Muscle layer of colon (tissue), 2 donors: ENCODE results near the gene DNAJB5.

Source experiments
- H3K27ac ChIP-seq: one replicate; pipeline ENCODE4 v1.7.0; 2013; ENCODE audit warnings: low read depth, mild to moderate bottlenecking, low read length, moderate library complexity
- H3K27me3 ChIP-seq, 2 donors: one replicate each; pipeline ENCODE4 v1.7.0; 2013; ENCODE audit warnings: low read length in 2 of 2, mild to moderate bottlenecking in 2 of 2; ENCODE audit not compliant: insufficient read depth in 2 of 2, control insufficient read depth in 1 of 2
- H3K36me3 ChIP-seq: one replicate; pipeline ENCODE4 v1.7.0; 2013; ENCODE audit warnings: mild to moderate bottlenecking, low read length; ENCODE audit not compliant: insufficient read depth
- H3K4me1 ChIP-seq: one replicate; pipeline ENCODE4 v1.7.0; 2013; ENCODE audit warnings: mild to moderate bottlenecking, low read length; ENCODE audit not compliant: insufficient read depth
- H3K4me3 ChIP-seq, 2 donors: one replicate each; pipeline ENCODE4 v1.7.0; 2013; ENCODE audit warnings: low read length in 2 of 2, low read depth in 1 of 2, mild to moderate bottlenecking in 1 of 2, moderate library complexity in 1 of 2
- H3K9ac ChIP-seq: one replicate; pipeline ENCODE4 v1.7.0; 2013; ENCODE audit warnings: low read length
- H3K9me3 ChIP-seq: one replicate; pipeline ENCODE4 v1.7.0; 2013; ENCODE audit warnings: mild to moderate bottlenecking, low read length
- donor health status: abdominal sarcoma.
- donor health status: Adenocarcinoma of cecum.

DNAJB5 gene

DNA sequence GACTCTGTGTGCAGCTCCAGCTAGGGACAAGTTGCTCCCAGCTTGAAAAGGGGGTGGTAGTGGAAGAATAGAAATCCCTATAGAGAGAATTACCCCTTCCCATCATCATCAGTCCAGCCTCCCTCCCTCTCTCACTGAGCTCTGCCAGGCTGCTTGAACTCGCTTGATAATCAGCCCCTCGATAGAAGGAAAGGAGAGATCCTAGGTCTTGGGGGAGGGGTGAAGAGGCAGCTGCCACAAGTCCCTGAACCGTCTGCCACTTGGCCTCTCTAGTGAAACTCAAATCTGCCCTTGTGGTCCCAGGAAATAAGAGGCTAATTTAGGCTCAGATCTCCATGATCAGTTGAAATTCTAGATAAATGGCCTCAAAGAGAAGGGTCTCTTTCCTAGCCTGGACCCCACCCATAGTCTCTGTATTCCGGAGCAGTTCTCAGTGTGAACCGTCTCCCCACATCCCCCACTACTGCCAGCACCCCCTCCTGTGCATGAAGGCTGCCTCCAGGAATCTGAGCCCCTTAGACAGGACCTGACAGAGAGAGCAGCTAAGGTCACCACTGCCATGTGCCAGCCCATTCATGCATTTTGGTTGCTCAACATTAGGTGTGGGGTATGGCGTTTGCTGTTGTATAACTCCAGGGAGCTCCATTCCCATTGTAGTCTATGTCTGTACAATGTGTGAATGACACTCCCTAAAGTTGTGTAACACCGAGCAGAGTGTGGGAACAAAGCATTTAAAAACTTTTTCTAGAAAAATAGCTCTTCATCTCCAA is 5.5 kb downstream of the DNAJB5 start:
- H3K36me3 ChIP-seq: peaks cover 30% of the 10 kb centered on the region
- no peaks in the 10 kb centered on the region for H3K27me3 ChIP-seq
- H3K27ac ChIP-seq: peak overlapping the region; percentile 88
- peak overlapping the region; percentile 67 for H3K9ac ChIP-seq
- no peak overlapping the region for H3K4me3 ChIP-seq
- H3K4me1 ChIP-seq: peaks cover 59% of the 10 kb centered on the region
- no peaks in the 10 kb centered on the region for H3K9me3 ChIP-seq

DNA sequence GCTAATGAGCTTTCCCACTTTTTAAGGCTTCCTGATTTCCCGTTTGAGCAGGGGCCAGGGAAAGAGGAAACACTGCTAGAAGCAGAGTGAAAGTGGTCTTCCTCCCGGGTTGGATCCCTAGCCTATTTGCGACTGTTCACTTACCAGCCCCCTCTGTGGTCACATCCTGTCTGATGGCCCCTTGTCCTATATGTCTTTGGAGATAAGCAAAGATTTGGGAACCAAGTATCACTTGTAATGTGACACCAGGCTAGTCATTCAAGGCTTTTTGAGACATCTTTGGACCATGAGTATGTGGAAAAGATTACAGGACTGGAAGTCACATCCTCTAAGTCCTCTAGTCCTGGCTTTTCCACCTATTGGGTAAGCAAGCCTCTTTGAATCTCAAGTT is 6.1 kb downstream of the DNAJB5 start:
- H3K36me3 ChIP-seq: peaks cover 30% of the 10 kb centered on the region
- peaks cover 54% of the 10 kb centered on the region for H3K4me1 ChIP-seq
- H3K27me3 ChIP-seq: no peaks in the 10 kb centered on the region
- peak overlapping the region; percentile 88 for H3K27ac ChIP-seq
- no peaks in the 10 kb centered on the region for H3K9me3 ChIP-seq
- H3K9ac ChIP-seq: peak overlapping the region; percentile 67
- no peak overlapping the region for H3K4me3 ChIP-seq

DNA sequence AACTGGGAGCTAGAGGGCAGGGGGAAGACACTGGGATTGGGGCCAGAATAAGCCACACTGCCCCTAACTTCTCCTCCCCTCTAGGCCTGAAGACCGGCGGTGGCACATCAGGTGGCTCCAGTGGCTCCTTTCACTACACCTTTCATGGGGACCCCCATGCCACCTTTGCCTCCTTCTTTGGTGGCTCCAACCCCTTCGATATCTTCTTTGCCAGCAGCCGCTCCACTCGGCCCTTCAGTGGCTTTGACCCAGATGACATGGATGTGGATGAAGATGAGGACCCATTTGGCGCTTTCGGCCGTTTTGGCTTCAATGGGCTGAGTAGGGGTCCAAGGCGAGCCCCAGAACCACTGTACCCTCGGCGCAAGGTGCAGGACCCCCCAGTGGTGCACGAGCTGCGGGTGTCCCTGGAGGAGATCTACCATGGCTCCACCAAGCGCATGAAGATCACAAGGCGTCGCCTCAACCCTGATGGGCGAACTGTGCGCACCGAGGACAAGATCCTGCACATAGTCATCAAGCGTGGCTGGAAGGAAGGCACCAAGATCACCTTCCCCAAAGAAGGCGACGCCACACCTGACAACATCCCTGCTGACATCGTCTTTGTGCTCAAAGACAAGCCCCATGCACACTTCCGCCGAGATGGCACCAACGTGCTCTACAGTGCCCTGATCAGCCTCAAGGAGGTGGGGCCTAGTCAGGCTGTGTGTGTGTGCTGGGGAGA is 6.8 kb downstream of the DNAJB5 start:
- Histone ChIP-seq H3K4me1 (peaks cover 48% of the 10 kb centered on the region), H3K9me3 (no peaks in the 10 kb centered on the region), H3K27ac (no peak overlapping the region), H3K4me3 (no peak overlapping the region), H3K36me3 (peaks cover 30% of the 10 kb centered on the region), H3K9ac (no peak overlapping the region), H3K27me3 (no peaks in the 10 kb centered on the region)

DNA sequence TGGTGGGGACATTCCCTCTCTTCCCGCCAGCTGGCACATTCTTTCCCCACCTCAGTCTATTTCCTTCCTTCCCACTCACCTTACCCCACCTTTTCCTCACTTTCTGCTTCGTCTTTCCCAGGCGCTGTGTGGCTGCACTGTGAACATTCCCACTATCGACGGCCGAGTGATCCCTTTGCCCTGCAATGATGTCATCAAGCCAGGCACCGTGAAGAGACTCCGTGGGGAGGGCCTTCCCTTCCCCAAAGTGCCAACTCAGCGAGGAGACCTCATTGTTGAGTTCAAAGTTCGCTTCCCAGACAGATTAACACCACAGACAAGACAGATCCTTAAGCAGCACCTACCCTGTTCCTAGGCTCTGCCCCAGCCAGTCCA is 7.3 kb downstream of the DNAJB5 start:
- no peak overlapping the region for H3K9ac ChIP-seq
- H3K27me3 ChIP-seq: no peaks in the 10 kb centered on the region
- H3K4me3 ChIP-seq: no peak overlapping the region
- no peaks in the 10 kb centered on the region for H3K9me3 ChIP-seq
- H3K27ac ChIP-seq: no peak overlapping the region
- peaks cover 44% of the 10 kb centered on the region for H3K4me1 ChIP-seq
- peaks cover 30% of the 10 kb centered on the region for H3K36me3 ChIP-seq

DNA sequence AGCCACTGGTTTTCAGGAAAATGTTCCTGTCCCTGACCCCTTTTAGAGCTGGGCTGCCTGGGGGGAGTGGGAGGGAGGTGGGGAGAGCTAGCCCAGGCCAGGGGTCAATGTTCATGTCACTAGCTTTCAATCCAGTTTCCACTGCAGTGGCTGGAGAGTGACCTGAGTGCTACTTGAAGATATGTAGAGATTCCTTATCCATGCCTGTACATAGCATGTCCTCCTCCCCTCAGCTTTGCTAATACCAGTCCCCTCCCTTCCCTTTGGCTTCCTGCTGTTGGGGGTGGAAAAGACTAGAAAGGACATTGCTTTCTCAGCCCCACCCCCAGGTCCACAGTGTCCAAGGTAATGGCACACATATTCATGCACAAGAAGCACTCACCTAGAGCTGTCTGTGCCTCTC is 7.8 kb downstream of the DNAJB5 start:
- H3K4me1 ChIP-seq: peaks cover 40% of the 10 kb centered on the region
- H3K9ac ChIP-seq: no peak overlapping the region
- no peaks in the 10 kb centered on the region for H3K9me3 ChIP-seq
- H3K36me3 ChIP-seq: peaks cover 30% of the 10 kb centered on the region
- no peaks in the 10 kb centered on the region for H3K27me3 ChIP-seq
- H3K4me3 ChIP-seq: no peak overlapping the region
- no peak overlapping the region for H3K27ac ChIP-seq

DNA sequence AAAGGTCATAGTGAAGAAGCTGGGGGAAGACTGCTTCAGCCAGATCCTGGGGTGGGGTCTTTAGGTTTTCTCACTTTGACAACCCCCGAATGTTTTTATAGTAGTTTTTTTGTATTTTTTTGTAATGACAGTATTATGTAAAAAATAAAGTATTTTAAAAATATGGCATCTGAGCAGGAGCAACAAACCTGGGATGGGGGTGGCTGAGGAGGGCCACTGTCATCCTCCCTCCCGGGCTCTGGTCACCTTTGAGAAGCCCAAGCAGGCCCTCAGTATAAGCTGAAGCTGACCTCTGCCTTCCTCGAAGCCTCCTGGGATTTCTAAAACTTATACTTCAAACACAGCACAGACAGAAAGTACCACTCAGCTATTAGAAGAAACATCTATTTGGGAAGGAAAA is 8.7 kb downstream of the DNAJB5 start:
- peaks cover 31% of the 10 kb centered on the region for H3K4me1 ChIP-seq
- H3K36me3 ChIP-seq: peaks cover 30% of the 10 kb centered on the region
- peak overlapping the region; percentile 35 for H3K27ac ChIP-seq
- no peaks in the 10 kb centered on the region for H3K9me3 ChIP-seq
- no peak overlapping the region for H3K4me3 ChIP-seq
- no peak overlapping the region for H3K9ac ChIP-seq
- no peaks in the 10 kb centered on the region for H3K27me3 ChIP-seq

DNA sequence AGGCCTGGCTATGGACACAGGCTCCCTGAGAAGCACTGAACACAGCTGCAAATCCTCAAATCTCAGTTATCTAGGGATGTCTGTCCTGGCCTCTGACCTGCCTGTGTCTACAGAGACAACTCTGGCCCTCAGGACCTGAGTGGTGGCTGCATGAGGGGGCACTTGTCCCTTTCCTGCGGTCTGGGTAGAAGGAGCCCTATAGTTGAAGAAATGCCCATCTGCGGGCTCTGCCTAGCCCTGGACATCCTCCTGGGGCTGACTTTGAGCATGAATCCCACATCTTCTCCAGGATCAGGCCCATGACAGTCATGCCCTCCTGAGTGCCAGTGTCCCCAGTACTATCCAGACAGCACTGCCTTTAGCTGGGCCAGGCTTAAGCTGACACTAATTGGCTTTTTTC is 10.0 kb downstream of the DNAJB5 start:
- Histone ChIP-seq H3K27ac (no peak overlapping the region), H3K4me1 (peaks cover 18% of the 10 kb centered on the region), H3K4me3 (no peak overlapping the region), H3K9ac (no peak overlapping the region), H3K27me3 (no peaks in the 10 kb centered on the region), H3K36me3 (peaks cover 30% of the 10 kb centered on the region), H3K9me3 (no peaks in the 10 kb centered on the region)

DNA sequence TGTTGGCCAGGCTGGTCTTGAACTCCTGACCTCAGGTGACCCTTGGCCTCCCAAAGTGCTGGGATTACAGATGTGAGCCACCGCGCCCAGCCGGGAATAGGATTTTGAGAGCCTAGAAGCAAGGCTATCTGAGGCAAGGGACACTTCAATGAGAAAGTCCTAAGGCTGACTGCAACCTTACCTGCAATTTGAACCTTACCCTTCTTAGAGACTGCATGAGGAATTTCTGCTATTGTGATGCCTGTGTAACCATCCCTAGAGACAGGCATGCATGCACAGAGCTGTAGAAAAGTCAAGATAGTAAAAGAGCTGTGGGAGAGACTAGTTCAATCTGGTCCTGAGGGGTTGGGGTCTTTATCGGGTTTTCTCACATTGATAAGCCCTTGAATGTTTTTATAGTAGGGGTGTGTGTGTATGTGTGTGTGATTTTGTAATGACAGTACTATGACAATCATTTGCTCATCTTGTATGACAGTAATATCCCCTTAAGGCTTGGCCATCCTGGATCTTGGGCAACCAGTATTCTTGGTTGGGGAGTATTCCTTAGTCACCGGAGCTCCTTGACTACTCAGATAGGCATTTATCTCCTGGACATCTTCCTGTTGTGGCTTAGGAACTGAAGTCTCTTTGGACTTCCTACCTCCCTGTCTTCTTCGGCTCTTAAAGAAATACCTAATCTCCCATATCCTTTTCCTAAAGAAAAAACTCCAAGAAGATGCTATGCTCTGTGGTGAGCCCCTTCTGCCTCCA is 11.2 kb downstream of the DNAJB5 start:
- H3K4me1 ChIP-seq: peaks cover 6% of the 10 kb centered on the region
- H3K4me3 ChIP-seq: no peak overlapping the region
- H3K9ac ChIP-seq: no peak overlapping the region
- H3K9me3 ChIP-seq: no peaks in the 10 kb centered on the region
- H3K36me3 ChIP-seq: peaks cover 24% of the 10 kb centered on the region
- H3K27ac ChIP-seq: no peak overlapping the region
- no peaks in the 10 kb centered on the region for H3K27me3 ChIP-seq

DNA sequence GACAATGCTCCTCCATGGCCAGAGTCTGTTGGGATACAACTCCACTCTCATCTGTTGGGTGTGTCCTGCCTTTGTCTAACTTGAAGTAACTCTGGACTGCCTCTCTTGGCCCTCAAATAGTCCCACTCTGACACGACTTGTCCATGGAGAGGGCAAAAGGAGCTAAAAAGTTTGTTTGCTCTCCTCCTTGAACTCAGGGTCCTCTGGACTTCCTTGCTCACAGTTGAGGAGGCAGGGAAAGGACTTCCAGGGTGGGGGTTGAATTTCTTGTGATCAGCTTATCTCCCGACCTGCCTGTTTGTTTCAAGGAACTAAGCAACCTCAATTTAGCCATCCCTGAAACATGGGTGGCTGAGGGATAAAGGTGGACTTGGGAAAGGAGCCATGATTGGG is 11.7 kb downstream of the DNAJB5 start:
- Histone ChIP-seq H3K27ac (no peak overlapping the region), H3K4me1 (peaks cover 3% of the 10 kb centered on the region), H3K36me3 (peaks cover 18% of the 10 kb centered on the region), H3K4me3 (no peak overlapping the region), H3K9ac (no peak overlapping the region), H3K9me3 (no peaks in the 10 kb centered on the region), H3K27me3 (no peaks in the 10 kb centered on the region)

DNA sequence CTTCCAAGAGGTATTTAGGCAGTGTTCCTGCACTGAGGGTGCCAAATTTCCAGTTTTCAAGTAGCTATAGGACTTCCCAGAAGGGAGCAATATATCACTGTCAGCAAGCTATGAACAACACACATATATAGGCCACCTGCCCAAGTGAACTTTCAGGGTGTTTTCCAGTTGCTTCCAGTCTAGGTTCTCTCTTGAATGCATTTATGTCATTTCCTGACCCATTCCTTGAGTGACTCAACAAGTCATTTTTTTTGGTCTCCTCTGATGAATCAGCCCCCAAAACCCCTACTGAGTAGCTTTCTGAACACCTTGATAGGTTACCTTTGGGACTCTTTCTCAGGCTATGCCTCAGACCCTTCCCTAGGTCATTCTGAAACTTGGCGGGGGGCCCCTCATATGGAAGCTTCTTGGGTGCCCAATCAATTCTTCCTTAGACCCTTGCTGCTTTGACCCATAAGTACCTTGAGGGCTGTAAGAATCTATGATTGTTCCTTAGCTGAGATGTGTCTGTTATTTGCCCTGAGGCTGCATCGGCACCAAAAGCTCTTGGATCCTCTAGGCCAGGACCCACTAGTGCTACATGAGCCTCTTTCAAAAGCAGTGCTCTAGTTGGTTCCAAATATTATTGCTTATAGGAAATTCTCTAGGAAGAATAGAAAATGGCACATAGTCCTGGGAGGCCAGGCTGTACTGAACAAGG is 12.4 kb downstream of the DNAJB5 start:
- H3K4me1 ChIP-seq: peaks cover 3% of the 10 kb centered on the region
- peaks cover 12% of the 10 kb centered on the region for H3K36me3 ChIP-seq
- H3K4me3 ChIP-seq: no peak overlapping the region
- H3K27ac ChIP-seq: no peak overlapping the region
- no peaks in the 10 kb centered on the region for H3K27me3 ChIP-seq
- no peak overlapping the region for H3K9ac ChIP-seq
- no peaks in the 10 kb centered on the region for H3K9me3 ChIP-seq

DNA sequence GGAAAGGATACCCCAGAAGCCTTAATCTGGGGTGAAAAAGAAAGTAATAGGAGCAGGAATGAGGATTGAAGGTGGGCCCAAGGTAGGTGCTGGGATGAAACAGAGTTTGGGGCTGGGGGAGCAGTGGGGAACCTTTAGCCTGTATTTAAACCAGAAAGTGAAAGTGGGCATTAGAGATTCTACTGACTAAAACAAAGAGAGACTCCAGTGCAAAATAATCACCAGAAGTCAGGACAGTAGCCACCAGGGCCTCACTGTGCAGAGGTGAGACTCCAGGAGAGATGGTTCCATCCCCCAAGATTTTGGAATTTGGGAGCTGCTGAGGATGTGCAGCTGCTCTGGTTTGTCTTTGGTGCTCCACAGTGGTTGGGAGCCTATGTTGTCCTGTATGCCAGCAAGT is 13.1 kb downstream of the DNAJB5 start:
- peaks cover 5% of the 10 kb centered on the region for H3K36me3 ChIP-seq
- H3K4me3 ChIP-seq: no peak overlapping the region
- H3K27me3 ChIP-seq: no peaks in the 10 kb centered on the region
- H3K9me3 ChIP-seq: no peaks in the 10 kb centered on the region
- H3K27ac ChIP-seq: no peak overlapping the region
- no peak overlapping the region for H3K9ac ChIP-seq
- no peaks in the 10 kb centered on the region for H3K4me1 ChIP-seq
